LoVo (cell line): ENCODE measurements around the gene BRAT1.

ENCODE experiments used
- DNase-seq: peaks from one replicate; pipeline ENCODE4 v3.0.0-alpha.2; 2016; ENCODE audit warnings: low spot score

The BRAT1 gene

DNA sequence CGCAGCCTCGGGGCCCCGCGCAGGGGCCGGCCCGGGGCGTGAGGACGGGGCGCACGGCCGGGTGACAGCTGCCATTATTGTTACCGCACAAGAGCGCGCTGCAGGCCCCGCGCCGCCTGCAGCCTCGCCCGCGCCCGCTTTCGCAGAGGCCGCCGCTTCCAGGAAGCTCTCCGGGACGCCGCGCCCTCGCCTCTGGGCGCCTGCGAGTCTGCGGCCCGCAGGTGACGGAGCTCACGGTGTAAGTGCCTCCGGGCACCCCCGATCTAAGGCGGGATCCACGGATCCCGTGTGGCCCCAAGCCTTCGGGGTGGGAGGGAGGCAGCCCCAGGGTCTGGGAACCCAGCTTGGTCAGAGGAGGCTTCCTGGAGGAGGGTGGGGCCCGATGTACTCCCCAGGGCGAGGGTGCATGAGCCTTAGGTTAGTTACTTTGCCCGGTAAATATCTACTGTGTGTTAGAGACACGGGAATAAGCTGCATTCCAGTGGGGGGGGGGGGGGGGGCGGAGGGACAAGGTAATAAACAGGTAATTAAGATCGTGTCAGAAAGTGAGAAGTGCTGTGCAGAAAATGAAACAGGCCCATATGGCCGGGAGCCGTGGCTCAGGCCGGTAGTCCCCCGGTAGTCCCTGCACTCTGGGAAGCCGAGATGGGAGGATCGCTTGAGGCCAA, 4.1 kb upstream of the BRAT1 start:
- peak; percentile 47 for DNase-seq

DNA sequence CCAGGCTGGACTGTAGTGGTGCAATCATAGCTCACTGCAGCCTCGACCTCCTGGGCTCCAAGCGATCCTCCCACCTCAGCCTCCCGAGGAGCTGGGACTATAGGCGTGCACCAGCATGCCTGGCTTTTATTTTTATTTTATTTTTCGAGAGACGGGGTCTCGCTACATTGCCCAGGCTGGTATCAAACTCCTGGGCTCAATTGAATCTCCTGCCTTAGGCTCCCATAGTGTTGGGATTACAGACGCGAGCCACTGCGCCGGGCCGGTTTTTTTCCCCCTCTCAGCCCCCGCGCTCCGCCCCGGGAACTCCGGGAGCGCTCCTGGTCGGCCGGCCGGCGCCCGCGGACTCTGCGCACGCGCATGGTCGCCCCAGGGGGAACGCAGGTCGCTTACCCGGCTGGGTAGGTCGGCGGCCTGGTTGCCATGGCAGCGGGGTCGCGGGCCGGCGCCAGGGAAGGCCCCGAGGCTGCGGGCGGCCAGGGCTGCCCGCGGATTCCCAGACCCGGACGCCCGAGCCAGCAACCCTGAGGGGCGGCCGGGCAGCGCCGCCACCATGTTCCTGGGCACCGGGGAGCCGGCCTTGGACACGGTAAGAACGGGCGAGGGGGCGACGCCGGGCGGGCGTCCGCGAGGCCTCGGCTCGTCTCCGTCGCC, 3.4 kb upstream of the BRAT1 start, which contains the start of gene IQCE:
IQCE (plus strand) TSS at position 351 of the 654 bp plus-strand sequence; CDS start at position 554, 203 bp downstream.
- peak; percentile 95 for DNase-seq

DNA sequence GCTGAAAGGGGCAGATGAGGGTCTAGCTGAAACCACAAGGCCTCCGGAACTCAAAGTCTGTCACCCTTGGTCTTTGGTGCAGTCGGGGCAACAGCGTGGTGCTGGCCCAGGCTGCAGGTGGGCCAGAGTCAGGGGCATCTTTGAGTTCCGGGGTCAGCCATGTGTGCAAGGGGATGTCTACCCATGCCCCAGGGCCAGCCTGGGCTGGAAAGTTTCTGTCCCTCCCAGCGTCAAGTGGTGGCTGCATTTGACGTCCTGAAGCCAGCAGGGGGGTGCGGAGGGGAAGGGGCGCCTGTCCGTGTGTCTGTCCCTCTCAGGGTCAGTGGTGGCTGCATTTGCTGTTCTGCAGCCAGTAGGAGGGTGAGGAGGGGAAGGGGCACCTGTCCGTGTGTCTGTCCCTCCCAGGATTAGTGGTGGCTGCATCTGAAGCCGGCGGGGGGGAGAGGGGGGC, 638 bp downstream of the BRAT1 start:
- no peak for DNase-seq

DNA sequence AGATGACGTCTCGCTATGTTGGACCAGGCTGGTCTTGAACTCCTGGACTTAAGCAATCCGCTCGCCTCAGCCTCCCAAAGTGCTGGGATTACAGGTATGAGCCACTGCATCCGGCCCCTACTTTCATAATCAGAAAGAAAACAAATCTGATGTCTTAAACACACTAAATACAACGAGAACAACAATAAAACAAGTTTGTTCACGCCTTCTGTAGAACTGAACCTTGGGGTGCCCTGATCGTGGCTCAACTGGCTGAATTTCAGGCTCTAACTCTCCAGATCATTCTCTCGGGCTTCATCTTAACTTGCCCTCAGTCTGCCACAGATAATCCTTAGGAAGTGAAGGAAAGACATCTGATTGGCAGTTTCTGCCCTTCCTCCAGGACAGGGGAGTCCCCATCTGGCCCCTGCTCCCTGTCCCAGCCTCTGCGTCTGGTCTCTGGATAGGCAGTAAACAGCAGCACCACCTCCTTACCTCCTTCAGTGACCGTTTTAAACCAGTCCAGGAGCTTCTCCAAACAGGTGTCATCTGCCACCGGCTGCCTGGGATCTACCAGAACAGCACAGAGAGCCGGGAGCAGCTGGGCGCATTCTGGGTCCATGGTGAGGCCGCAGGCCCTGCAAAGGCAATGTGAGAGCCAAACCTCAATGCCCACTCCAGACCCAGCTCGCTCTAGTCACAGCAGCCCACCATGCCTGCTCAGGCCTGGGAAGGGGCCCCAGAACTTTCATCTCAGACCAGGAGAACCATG, 1.3 kb downstream of the BRAT1 start:
- no peak for DNase-seq

DNA sequence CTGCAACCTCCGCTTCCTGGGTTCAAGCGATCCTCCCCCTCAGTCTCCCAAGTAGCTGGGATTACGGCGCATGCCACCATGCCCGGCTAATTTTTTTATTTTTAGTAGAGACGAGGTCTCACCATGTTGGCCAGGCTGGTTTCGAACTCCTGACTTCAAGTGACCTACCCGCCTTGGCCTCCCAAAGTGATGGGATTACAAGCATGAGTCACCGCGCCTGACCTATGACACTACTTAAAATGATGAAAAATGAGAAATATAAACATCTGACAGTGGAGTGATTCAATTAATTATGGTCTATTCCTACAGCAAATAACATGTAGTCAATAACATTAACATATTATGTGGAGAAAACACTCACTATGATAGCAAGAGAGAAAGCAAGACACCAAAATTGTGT, 2.2 kb downstream of the BRAT1 start:
- DNase-seq, result no peak

DNA sequence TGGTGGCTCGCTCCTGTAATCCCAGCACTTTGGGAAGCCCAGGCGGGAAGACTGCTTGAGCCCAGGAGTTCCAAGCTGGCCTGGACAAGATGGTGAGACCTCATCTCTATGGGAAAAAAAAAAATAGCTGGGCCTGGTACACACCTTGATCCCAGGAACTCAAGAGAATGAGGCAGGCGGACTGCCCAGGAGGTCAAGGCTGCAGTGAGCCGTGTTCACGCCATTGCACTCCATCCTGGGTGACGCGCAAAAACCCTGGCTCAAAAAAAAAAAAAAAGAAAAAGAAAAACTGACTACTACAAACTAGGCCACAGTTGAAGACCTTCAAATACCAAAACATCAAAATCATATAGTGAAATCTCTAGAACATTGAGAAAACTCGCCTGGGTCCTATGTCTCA, 3.9 kb downstream of the BRAT1 start:
- no peak for DNase-seq

DNA sequence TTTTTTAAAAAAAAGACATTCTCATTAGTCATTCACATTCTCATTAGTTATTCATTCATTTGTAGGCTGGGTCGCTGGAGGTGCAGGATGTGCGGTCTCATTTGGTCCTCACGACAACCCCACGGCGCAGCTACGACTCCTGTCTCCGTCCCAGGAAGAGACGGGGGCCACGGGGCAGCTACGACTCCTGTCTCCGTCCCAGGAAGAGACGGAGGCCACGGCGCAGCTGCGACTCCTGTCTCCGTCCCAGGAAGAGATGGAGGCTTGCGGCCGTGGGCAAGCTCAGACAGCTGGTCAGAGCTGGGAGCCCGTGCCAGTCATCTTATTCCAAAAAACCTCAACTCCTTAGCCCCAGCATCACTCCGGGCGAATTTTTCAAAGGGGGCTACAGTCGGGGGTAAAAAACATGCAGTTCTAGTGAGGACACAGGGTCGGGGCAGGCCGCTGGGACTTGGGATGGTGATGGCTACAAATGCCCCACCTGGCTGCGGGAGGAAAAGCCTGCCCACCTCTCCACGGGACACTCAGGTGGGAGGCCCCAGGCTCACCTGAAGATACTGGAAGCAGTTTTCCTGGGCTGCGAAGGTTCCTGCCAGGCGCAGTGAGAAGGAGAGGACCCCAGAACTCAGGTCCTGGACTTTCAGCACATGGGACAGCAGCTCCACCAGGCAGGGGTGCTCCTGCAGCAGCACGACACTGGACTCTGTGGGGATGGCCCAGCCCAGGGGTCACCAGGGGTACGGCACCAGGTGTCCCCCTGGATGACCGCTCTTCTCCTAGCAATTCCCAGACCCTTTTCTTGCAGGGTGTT, 8.3 kb downstream of the BRAT1 start:
- DNase-seq, result no peak

DNA sequence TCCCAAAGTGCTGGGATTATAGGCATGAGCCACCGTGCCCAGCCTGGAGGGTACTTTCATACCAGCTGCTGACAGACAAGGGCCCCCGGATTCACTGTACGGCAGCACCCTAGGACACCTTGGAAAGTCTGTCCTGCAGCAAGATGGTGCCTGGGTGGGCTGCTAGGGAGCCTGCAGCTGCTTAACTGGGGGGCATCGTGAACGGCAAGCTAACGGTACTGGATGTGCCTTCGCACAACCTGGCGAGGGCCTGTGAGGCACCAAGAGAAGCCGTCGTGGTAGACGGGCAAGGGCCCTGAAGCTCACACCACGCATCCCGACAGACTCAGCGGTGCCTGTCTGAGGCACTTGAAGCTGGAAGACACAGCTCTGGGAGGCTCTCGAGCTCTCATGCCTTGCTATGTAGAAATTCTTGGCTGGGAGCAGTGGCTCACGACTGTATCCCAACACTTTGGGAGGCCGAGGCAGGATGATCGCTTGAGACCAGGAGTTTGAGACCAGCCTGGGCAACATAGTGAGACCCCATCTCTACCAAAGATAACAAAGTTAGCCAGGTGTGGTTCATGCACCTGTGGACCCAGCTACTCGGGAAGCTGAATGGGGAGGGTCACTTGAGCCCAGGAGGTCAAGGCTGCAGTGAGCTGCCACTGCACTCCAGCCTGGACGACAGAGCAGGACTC, 9.4 kb downstream of the BRAT1 start:
- DNase-seq, result no peak

DNA sequence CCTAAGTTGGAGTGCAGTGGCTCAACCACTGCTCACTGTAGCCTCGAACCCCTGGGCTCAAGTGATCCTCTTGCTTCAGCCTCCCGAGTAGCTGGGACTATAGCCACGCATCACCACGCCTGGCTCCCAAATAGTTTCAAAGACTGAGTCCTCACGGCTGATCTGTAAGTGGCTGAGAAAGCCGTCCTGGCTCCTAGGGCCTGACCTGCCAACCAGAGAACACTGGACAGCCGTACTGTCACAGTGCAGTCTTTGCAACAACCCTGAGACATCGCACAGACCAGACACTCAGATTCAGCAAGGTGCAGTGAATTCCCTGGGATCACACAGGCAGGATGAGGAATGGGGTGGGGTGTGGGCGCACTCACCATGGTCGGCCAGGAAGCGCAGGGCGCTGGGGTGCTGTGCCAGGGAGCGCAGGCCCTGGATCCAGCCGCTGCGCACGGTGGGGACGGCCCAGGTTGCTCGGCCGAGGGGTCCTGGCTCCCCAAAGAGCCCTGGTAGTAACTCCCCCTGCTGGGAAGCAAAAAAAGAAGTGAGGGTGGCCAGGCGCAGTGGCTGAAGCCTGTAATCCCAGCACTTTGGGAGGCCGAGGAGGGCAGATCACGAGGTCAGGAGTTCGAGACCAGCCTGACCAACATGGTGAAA, 10.7 kb downstream of the BRAT1 start:
- no peak for DNase-seq

DNA sequence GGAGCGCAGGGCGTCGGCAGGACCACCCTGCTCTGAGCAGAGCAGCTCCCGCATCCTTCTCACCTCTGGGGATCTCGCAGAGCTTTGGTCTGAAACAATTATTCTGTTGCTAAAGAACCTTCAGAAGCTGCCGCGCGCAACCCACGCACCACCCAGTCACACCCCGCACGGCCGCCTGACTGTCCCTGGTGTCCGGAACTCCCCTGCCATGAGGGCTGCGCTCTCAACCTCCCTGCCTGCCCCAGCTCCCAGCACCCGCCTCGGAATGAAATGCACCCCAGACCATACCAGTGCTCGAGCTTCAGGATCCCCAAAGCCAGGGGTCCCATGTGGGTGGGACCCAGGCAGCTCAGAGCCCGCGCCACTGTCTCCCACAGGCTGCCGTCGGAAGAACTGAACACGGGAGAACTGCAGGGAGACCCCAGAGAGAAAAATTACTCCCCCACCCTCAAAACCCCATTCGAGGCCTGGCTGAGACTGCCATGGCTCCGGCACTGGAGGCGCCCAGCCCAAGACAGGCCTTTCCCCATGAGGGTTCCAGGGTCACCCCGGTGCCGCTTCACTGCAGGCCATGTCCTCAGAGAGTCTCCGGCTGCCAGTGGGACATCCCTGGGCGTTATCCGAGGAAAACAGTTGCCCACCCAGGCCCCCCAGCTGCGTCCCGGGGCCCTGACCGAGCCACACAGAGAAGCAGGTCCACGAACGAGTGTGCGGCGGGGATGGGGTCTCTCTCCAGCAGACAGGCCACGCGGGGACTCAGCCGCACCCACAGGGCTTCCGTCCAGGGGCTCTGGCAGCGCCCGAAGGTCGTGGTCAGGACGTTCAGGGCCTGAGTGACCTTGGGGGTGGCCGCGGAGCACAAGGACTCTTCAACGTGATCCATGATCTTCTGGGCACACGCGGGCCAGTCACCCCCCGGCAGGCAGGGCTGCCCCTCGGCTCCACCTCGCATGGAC, 12.1 kb downstream of the BRAT1 start:
- no peak for DNase-seq

DNA sequence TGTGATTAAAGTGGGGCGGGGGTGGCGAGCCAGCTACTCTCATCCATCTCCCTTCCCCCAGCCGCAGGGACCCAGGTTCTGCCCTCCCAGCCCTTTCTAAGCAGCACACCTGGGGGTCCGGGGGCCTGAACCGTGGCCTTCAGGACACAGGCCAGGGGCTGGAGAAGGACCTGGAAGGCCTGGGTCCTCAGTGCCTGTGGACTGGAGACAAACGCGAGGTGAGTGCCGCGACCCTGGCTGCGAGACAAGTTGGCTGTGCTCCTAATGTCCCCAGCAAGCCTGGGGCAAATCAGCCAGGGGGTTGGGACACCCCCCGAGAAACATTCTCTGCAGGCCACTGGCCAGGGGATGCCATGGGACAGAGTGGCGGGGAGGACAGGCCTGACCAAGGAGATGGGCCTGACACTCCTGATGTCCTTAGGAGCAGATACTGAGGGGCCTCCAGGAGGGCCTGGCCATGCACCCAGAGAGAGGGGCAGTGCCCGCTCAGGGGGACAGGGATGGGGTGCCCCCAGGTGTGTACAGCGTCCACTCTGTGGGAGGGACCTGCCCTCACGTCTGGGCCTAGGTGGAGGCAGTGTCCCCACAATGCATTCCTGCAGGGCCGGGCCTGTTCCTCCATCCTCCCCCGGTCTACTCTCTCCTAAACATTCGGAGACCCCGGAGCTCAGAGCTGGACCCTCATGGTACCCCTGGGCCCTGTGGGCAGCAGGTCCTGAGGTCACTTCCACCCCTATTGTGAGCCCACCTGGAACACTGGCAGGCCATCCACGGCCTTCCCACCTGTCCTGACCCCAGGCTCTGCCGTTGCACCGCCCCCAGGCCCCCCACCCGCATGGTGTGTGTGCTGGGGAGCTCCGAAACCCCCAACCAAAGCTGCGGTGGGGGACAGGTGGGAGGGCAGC, 13.1 kb downstream of the BRAT1 start:
- no peak for DNase-seq

DNA sequence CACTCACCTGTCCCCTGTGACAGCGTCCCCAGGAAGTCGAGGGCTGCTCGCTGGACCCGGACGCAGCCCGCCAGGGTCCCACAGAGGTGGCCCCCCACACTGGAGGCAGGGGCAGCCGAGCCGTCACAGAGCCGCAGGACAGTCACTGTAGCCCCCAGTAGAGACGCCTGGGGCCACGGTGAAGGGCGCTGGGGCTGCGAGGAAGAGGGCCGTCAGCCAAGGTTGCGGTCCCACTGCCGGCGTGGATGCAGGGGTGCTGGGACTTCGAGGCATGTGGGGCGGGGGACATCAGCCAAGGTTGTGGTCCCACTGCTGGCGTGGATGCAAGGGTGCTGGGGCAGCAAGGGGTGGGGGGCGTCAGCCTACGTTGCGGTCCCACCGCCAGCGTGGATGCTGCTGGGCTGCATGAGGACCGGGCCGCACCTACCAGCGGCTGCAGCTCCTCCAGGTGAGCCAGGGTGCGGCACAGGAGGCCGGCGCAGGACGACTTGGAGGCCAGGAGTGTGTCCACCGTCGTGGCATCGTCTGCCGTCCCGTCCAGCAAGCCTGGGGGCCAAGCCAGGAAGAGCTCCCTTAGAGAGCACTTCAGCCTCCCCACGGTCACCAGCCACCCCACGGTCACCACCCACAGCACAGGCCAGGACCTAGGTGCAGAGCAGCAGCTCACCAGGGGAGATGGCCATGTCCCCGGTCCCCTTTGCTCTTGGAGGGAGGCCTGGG, 13.9 kb downstream of the BRAT1 start:
- no peak for DNase-seq

DNA sequence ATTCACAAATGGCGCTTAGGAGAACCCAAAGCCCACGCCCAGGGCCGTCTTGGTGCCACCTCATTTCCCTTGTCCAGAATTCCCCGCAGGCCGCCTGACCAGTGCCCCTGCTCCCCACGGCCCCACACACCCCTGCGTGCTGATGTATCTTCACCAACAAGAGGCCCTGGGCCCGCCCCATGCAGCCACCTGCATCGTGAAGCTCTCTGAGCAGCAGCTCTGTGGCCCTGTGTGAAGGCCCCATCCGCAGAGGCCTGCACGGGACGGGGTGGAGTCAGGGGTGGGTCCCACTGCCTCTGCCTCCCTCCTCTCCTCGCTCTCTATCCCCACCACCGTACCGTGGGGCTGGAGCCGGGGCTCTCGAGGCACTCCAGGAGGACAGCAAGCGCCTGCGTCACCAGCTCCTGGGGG, 14.7 kb downstream of the BRAT1 start:
- no peak for DNase-seq

DNA sequence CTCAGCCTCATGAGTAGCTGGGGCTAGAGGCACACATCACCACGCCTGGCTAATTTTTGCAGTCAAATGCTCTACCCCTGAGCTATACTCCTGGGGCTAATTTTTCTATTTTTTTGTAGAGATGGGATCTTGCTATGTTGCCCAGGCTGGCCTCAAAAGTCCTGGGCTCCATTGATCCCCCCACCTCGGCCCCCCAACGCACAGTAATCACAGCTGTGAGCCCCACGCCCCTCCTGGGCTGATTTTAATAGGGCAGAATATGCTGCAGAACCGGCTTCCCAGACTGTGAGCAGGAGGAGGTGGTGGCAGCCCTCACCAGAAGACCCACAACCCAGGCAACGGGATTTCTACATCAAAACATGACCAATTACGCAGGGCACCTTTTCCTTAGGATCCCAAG, 15.2 kb downstream of the BRAT1 start:
- DNase-seq, result no peak

DNA sequence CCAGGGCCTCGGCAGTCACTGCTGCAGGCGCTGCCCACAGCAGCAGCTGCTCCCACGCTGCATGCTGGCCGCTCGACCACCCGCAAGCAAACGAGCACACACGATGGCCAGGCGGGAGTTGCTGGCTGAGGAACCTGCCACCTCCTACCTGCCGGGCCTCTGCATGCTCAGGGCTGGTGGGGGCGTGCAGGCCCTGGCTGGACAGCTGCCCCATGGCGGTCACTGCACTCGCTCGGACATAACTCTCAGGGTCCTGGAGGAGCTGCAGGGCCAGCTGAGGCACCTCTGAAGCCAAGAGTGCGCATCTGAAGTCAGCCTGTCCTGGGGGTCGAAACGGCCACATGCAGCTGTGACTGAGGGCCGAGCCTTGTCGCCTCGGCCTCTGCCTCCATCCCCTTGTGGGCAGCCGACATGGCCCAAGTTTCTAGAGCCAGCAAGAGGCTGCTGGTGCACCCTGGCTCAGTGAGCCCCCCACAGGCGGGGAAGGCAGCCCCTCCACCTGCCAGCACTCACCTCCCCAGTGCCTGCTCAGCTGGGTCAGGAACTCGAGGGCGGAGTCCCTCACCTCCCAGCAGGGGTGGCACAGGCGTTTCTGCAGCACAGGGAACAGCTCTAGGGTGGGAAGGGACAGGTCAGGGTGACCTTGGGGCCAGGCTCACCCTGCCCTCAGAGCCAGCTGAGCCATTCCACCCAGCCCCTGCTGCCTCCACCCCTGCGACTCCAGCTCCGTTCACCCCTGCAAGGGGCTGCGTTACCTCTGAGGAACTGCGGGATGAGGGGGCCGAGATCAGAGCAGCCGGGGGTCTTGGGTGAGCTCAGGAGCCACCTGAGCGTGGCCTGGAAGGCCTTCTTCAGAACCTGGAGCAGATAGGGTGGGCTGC, 16.1 kb downstream of the BRAT1 start:
- DNase-seq, result no peak

DNA sequence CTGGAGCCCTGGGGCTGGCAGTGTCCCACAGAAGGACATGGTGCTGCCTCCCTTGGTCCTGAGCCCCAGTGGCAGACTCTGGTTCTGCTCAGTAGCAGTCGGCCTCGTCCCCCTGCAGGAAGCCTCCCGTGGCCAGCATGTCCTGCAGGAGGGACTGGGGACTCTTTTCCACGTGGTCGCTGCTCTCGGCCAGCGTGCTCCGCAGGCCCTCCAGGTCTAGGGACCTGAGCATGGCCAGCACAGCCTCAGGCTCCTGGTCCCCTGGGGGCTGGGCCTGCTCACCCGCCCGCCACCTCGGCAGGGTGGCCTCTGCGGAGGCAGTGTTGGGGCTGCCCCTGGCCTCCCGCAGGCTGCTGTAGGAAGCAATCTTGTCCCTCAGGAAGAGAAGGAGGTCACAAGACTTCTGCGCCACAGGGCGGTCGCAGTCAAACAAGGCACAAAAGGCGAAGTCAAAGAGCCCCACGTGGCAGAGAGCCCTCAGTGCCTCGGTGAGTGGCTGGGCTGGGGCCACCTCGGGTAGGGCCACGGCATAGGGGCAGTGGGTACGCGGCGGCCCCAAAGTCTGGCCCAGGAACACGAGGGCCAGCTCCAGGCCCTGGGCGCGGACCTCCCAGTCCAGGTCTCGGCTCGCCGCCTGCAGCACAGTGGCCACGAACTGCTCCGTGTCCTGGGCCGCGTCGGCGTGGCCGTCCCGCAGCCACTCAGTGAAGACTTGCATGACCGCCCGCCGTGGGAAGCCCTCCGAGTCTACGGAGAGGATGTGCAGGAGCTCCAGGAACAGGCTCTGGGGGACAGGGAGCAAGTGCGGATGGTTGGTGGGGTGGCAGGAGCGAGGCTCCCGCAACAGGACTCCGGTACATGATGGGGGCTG, 17.1 kb downstream of the BRAT1 start:
- DNase-seq, result no peak
